ENCODE data around the gene POLR2I. TPM values are rescaled to one million over a fixed set of nuclear protein-coding genes. Genes with fewer than 3 reads are reported as not detected.
A peak's percentile ranks its signal among the peaks of the same experiment; 100 is the strongest.
"Not testable (repeated sequence)": the region's sequence is repeated elsewhere in the genome, so short reads cannot be mapped to it uniquely, and the experiment has no call there.

Gene POLR2I
- total RNA-seq, 4 donors from 2014 or later: 54.2 to 98.4 (median 77.4) TPM

DNA sequence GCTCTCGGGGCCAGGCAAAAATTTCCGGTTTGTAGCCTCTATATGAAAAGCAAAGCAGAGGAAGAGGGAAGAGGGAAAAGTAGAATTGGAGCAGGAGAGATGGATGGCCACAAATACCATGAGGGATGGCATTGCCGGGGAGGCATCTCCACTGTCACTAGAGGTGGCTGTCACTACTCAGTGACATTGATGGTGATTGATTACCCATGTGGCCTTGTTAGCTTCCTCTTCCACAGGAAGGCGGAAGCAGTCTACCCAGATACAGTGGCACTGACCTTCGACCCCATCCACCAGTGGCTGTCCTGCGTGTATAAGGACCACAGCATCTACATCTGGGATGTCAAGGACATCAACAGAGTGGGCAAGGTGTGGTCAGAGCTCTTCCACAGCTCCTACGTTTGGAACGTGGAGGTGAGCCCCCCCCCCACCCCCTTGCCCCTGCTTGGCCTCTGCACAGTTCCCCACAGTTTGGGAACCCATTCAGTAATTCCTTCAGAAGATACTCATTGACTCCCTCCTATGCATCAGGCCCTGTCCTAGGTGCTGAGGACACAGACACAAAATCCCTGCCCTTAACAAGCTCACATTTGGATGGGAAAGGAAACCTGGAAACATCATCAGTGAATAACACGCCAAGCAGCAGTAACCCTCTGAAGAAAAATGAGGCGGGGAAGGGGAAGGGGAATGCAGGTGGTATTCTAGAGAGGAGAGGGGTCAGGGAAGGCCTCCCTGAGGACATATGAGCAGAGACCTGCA is 41.4 kb downstream of the POLR2I start:
- 83 to 92% methylated on average over 10 of the region's 10 CpGs for WGBS, 2 donors
- H3K27me3 ChIP-seq: no peaks in the 10 kb centered on the region
- no peaks in the 10 kb centered on the region for H3K9me3 ChIP-seq
- H3K27ac ChIP-seq: no peak overlapping the region
- DNase-seq (ENCODE audit: low spot score in 2 of 2): no peak
- H3K4me1 ChIP-seq: peaks cover 0 to 10% (median 0%) of the 10 kb centered on the region in 4 donors
- TF ChIP-seq POLR2A (IDR thresholded peaks at IDR 0.05): no peak
- TF ChIP-seq, protein P1, sequence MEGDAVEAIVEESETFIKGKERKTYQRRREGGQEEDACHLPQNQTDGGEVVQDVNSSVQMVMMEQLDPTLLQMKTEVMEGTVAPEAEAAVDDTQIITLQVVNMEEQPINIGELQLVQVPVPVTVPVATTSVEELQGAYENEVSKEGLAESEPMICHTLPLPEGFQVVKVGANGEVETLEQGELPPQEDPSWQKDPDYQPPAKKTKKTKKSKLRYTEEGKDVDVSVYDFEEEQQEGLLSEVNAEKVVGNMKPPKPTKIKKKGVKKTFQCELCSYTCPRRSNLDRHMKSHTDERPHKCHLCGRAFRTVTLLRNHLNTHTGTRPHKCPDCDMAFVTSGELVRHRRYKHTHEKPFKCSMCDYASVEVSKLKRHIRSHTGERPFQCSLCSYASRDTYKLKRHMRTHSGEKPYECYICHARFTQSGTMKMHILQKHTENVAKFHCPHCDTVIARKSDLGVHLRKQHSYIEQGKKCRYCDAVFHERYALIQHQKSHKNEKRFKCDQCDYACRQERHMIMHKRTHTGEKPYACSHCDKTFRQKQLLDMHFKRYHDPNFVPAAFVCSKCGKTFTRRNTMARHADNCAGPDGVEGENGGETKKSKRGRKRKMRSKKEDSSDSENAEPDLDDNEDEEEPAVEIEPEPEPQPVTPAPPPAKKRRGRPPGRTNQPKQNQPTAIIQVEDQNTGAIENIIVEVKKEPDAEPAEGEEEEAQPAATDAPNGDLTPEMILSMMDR (IDR thresholded peaks at IDR 0.05): no peak
- H3K36me3 ChIP-seq: no peaks in the 10 kb centered on the region
- no peak overlapping the region for H3K4me3 ChIP-seq

GRCh38 chr19:36072081-36072480 is 42.6 kb downstream of the POLR2I start:
- Histone ChIP-seq H3K27me3 (no peaks in the 10 kb centered on the region), H3K27ac (no peak overlapping the region), H3K36me3 (peaks cover 0 to 7% (median 0%) of the 10 kb centered on the region in 3 donors), H3K9me3 (no peaks in the 10 kb centered on the region), H3K4me1 (peaks cover 0 to 10% (median 0%) of the 10 kb centered on the region in 4 donors), H3K4me3 (no peak overlapping the region)
- TF ChIP-seq, protein P1 (IDR thresholded peaks at IDR 0.05): no peak
- 89% methylated on average over 8 of the region's 8 CpGs for WGBS, 2 donors
- DNase-seq (ENCODE audit: low spot score in 2 of 2): no peak

DNA sequence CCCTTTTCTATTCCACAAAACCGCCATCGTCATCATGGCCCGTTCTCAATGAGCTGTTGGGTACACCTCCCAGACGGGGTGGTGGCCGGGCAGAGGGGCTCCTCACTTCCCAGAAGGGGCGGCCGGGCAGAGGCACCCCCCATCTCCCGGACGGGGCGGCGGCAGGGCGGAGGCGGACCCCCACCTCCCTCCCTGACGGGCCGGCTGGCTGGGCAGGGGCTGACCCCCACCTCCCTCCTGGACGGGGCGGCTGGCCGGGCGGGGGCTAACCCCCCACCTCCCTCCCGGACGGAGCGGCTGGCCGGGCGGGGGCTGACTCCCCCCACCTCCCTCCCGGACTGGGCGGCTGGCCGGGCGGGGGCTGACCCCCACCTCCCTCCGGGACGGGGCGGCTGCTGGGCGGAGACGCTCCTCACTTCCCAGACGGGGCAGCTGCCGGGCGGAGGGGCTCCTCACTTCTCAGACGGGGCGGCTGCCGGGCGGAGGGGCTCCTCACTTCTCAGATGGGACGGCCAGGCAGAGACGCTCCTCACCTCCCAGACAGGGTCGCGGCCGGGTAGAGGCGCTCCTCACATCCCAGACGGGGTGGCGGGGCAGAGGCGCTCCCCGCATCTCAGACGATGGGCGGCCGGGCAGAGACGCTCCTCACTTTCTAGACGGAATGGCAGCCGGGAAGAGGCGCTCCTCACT is 45.7 kb downstream of the POLR2I start:
- DNase-seq (ENCODE audit: low spot score in 2 of 2); H3K4me1 ChIP-seq; H3K9me3 ChIP-seq; H3K27me3 ChIP-seq: not testable (repeated sequence)
- peak overlapping the region in 2 of 4 donors; percentile 59 to 82 for H3K27ac ChIP-seq
- H3K4me3 ChIP-seq: peak overlapping the region in 1 of 4 donors; percentile 43
- peaks cover 0 to 11% (median 0%) of the 10 kb centered on the region in 3 donors for H3K36me3 ChIP-seq
- 83 to 87% methylated on average over 25 to 41 of the region's 57 CpGs for WGBS, 2 donors

DNA sequence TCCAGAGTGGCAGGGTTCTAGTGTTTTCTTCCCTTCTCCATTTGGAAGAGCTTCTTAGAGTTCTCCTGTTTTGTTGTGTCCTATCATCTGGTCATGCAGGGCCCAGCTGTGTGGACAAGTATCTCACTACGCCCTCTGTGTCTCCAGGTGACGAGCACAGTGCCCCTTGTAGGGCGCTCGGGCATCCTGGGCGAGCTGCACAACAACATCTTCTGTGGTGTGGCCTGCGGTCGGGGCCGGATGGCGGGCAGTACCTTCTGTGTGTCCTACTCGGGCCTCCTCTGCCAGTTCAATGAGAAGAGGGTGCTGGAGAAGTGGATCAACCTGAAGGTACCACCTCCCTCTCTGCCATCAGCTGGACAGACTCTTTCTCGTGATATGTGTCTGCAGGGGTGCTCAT is 47.0 kb downstream of the POLR2I start:
- Histone ChIP-seq H3K9me3 (no peaks in the 10 kb centered on the region), H3K27me3 (no peaks in the 10 kb centered on the region), H3K4me1 (peaks cover 0 to 10% (median 0%) of the 10 kb centered on the region in 4 donors), H3K27ac (no peak overlapping the region), H3K36me3 (peaks cover 0 to 11% (median 0%) of the 10 kb centered on the region in 3 donors), H3K4me3 (no peak overlapping the region)
- TF ChIP-seq POLR2A (IDR thresholded peaks at IDR 0.05) (no peak), EP300 (IDR thresholded peaks at IDR 0.05) (no peak)
- TF ChIP-seq, protein P1 (IDR thresholded peaks at IDR 0.05): no peak
- WGBS, 2 donors: 88 to 94% methylated on average over 7 to 11 of the region's 11 CpGs
- DNase-seq (ENCODE audit: low spot score in 2 of 2): no peak

GRCh38 chr19:36064826-36065225 is 49.8 kb downstream of the POLR2I start:
- TF ChIP-seq EP300 (IDR thresholded peaks at IDR 0.05) (no peak), POLR2A (IDR thresholded peaks at IDR 0.05) (no peak)
- TF ChIP-seq, protein P1 (IDR thresholded peaks at IDR 0.05): no peak
- no peak overlapping the region for H3K27ac ChIP-seq
- H3K4me3 ChIP-seq: no peak overlapping the region
- H3K36me3 ChIP-seq: peaks cover 0 to 11% (median 0%) of the 10 kb centered on the region in 3 donors
- no peaks in the 10 kb centered on the region for H3K27me3 ChIP-seq
- no peaks in the 10 kb centered on the region for H3K9me3 ChIP-seq
- DNase-seq (ENCODE audit: low spot score in 2 of 2): no peak
- WGBS, 2 donors: 92% methylated on average over 8 of the region's 8 CpGs
- no peaks in the 10 kb centered on the region for H3K4me1 ChIP-seq

Other genes with a start within 250 kb of the POLR2I start
- gene APLP1, start 246.3 kb downstream of the POLR2I start, total RNA-seq: 10 to 100 TPM in 2 of 4 donors, 1 to 10 TPM in 2; 8.7 to 19.7 (median 10.7) TPM
- gene NFKBID, start 214.3 kb downstream of the POLR2I start, total RNA-seq: 10 to 100 TPM; 15.1 to 23.8 (median 21.8) TPM
- 10 to 100 TPM; 10.5 to 37.6 (median 15.5) TPM for gene HCST, start 212.3 kb downstream of the POLR2I start, total RNA-seq
- 100 to 1,000 TPM in 3 of 4 donors, 10 to 100 TPM in 1; 41.4 to 122 (median 117) TPM for gene TYROBP, start 206.6 kb downstream of the POLR2I start, total RNA-seq
- 10 to 100 TPM in 2 of 4 donors, 1 to 10 TPM in 2; 5.0 to 20.4 (median 8.6) TPM for gene LRFN3, start 178.5 kb downstream of the POLR2I start, total RNA-seq
- gene SDHAF1, start 119.7 kb downstream of the POLR2I start, total RNA-seq: 10 to 100 TPM; 67.8 to 88.9 (median 77.1) TPM
- gene SYNE4, start 106.1 kb downstream of the POLR2I start, total RNA-seq: 1 to 10 TPM in 1 of 4 donors, under 1 TPM in 2, not detected in 1; 0.21 to 2.1 (median 0.98) TPM
- gene ALKBH6, start 100.7 kb downstream of the POLR2I start, total RNA-seq: 10 to 100 TPM; 25.3 to 46.0 (median 33.9) TPM
- gene CLIP3, start 82.0 kb downstream of the POLR2I start, total RNA-seq: 10 to 100 TPM; 20.1 to 44.7 (median 24.6) TPM
- gene THAP8, start 60.6 kb downstream of the POLR2I start, total RNA-seq: 10 to 100 TPM; 11.4 to 21.0 (median 16.0) TPM
- 1 to 10 TPM in 2 of 4 donors, under 1 TPM in 2; 0.42 to 2.1 (median 1.4) TPM for gene WDR62, start 60.0 kb downstream of the POLR2I start, total RNA-seq
- not detected for gene OVOL3, start 3.7 kb downstream of the POLR2I start, total RNA-seq
- 100 to 1,000 TPM; 183 to 254 (median 225) TPM for gene TBCB, start 593 bp upstream of the POLR2I start, total RNA-seq
- 100 to 1,000 TPM; 179 to 235 (median 213) TPM for gene CAPNS1, start 25.2 kb upstream of the POLR2I start, total RNA-seq
- 10 to 100 TPM; 18.4 to 73.9 (median 35.5) TPM for gene COX7A1, start 37.6 kb upstream of the POLR2I start, total RNA-seq
- gene ZNF565, start 99.8 kb upstream of the POLR2I start, total RNA-seq: 1 to 10 TPM; 4.8 to 9.6 (median 6.9) TPM
- gene ZNF146, start 100.2 kb upstream of the POLR2I start, total RNA-seq: 10 to 100 TPM; 52.2 to 66.1 (median 53.9) TPM